G401.6 (cell line): Measurements from ENCODE around the gene AHCY.
A peak's percentile ranks its signal among the peaks of the same experiment; 100 is the strongest.
"Not testable (repeated sequence)": the region's sequence is repeated elsewhere in the genome, so short reads cannot be mapped to it uniquely, and the experiment has no call there.

Experiments used
- FAIRE-seq: peaks from 2 replicates; lab custom pipeline; 2012; peaks lifted over from hg19 to GRCh38; lab: Jason Lieb, UNC

AHCY gene

DNA sequence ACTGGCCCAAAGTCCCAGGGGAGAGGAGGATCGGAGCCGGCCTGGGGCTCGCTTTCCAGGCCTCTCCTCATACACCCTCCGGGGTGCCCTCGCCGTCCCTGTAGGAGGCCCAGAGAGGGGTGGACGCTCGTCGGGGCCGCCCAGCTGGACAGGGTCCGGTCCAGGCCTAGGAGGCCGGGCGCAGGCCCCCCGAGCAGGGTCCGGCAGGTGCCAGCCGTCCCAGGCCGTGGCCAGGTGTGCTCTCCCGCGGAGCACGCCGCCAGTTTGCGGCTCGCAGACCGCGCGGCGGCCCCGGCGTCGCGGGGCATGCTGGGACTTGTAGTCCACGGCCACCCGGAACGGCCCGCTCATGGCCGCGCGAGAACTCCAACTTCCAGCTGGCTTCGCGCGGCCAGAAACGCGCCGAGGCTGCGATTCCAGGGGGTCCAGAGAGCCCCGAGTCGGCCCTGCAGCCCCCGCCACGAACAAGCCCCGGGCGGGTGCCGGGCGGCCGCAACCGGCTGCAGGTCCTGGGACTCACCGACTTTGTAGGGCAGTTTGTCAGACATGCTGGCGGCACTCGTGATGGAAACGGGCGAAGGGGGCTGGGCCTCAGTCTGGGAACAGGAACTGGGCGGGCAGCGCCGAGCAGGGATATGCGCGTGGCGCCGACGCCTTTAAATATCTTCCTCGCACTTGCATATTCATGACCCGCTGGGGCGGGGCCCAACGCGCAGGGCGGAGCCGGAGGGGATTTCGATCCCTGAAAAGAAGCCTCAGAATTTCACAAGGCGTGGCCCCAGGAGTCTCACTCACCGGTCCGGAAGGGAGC lies at the start of gene AHCY:
Gene AHCY (minus strand): TSS at position 633 of the 811 bp plus-strand sequence. CDS start 85 bp downstream, at position 548.
- FAIRE-seq = peak; percentile 93

DNA sequence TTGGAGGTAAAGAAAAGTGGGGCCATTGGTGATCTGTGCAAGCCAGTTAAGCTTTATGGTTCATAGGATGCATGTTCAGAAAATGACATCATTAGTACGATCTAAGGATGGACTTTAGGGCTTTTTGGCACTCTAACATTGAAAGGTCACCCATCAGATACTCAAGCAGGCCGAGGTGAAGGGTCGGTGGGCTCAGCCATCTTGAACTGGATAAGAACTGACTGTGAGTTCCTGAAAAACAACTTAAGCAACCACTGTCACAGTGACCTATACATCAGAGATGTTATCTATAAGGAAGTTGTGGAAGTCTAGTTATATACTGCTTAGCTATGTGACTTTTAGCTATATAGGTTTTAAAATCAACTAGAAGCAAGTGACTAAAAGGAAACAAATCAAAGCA lies 46.9 kb upstream of the AHCY start:
- FAIRE-seq = no peak

DNA sequence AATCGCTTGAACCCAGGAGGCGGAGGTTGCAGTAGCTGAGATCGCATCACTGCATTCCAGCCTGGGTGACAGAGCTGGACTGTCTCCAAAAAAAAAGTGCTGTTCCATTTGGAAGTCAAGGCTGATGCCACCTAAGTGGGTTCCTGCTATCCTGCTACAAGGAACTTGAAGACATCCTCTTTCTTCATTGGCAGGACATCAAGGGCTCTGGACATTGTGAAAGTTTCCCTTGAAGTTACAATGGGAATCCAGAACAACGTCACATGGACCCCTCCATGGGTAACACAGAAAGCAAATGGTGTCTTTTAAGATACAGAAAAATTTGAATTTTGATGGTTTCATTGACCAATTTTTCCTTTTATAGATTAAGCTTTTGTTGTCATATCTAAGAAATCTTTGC lies 44.4 kb upstream of the AHCY start:
- no peak for FAIRE-seq

- FAIRE-seq = not testable (repeated sequence)
These were observed 43.3 kb upstream of the AHCY start for GRCh38 chr20:34346533-34346865.

- not testable (repeated sequence) for FAIRE-seq
These were observed 42.8 kb upstream of the AHCY start for GRCh38 chr20:34345839-34346532.

GRCh38 chr20:34345402-34345736 lies 42.2 kb upstream of the AHCY start:
- FAIRE-seq = no peak

GRCh38 chr20:34344238-34344637 lies 41.1 kb upstream of the AHCY start:
- no peak for FAIRE-seq

DNA sequence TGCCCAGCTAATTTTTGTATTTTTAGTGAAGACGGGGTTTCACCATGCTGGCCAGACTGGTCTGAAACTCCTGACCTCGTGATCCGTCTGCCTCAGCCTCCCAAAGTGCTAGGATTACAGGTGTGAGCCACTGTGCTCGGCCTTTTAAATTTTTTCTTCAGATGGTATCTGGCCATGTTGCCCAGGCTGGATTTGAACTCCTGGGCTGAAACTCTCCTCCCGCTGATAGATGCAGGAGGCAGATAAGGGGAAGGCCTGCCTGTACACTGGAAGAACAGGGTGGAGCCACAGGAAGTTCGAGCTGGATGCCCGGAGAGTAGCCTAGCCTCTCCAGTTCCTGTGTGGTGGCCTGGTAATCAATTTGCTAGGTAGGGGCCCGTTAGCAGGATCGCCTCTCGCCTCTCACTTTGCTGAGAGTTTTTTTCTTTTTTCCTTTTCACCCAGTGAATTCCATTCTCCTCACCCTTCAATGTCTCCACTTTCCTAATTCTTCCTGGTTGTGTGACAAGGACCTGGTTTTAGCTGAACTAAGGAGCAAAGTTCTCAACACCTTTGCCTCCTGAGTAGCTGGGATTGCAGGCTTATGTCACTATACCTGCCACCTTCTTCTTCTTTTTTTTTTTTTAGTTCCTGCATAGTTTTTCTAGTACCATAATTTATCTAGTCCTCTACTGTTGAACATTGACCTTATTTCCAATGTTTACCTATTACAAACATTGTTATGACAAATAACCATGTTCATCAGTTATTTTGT lies 40.5 kb upstream of the AHCY start:
- FAIRE-seq = no peak

GRCh38 chr20:34341199-34341598 lies 38.0 kb upstream of the AHCY start:
- not testable (repeated sequence) for FAIRE-seq

DNA sequence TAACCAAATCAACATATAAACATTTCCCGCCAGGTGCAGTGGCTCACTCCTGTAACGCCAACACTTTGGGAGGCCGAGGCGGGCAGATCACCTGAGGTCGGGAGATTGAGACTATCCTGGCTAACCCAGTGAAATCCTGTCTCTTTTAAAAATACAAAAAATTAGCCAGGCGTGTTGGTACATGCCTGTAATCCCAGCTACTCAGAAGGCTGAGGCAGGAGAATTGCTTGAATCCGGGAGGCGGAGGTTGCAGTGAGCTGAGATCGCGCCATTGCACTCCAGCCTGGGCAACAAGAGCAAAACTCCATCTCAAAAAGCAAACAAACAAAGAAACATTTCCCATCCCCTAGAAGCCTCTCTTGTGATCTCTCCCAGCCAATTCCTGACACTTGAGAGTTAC lies 37.6 kb upstream of the AHCY start:
- not testable (repeated sequence) for FAIRE-seq

GRCh38 chr20:34337982-34338726 lies 35.0 kb upstream of the AHCY start:
- no peak for FAIRE-seq

- no peak for FAIRE-seq
These were observed 34.4 kb upstream of the AHCY start for GRCh38 chr20:34337544-34337943.

GRCh38 chr20:34334654-34335407 lies 31.7 kb upstream of the AHCY start:
- no peak for FAIRE-seq

DNA sequence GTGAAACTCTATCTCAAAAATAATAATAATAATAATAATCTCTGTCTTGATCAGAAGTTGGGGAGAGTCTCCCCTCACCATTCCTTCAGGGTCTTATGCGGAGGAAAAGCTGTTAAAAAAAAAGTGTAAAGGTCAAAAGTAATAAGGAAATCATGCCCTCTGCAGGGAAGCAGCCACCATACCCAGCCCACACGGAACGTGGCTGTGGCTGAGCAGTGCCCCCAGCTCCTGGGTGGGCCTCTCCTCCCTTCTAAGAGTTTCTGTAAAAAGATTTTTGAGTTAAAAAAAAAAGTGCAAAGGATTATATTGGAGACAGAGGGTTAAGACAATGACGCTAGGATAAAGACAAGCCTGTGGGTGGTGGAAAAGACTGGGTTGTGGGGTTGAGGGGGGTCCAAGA lies 30.6 kb upstream of the AHCY start:
- FAIRE-seq = no peak

- no peak for FAIRE-seq
These were observed 29.2 kb upstream of the AHCY start for GRCh38 chr20:34332262-34332920.

DNA sequence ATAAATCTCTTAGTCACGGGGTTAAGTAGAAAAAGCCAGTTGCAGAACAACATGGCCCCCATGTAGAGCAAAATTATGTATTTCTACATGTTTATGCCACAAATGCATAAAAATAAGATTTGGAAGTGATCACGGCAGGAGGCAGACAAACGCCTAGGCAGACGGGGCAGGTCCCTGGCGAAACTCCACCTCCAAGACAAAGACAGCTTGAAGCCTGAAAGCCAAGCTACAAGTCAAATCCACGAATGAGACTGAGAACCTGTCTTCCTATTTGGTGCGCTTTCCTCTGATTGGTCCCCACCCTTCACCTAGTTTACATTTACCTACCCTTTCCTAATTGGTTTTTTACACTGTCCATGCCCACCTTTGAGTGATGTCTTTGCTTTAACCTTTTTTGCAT lies 28.7 kb upstream of the AHCY start:
- FAIRE-seq = no peak

- not testable (repeated sequence) for FAIRE-seq
These were observed 27.8 kb upstream of the AHCY start for GRCh38 chr20:34330861-34331544.

DNA sequence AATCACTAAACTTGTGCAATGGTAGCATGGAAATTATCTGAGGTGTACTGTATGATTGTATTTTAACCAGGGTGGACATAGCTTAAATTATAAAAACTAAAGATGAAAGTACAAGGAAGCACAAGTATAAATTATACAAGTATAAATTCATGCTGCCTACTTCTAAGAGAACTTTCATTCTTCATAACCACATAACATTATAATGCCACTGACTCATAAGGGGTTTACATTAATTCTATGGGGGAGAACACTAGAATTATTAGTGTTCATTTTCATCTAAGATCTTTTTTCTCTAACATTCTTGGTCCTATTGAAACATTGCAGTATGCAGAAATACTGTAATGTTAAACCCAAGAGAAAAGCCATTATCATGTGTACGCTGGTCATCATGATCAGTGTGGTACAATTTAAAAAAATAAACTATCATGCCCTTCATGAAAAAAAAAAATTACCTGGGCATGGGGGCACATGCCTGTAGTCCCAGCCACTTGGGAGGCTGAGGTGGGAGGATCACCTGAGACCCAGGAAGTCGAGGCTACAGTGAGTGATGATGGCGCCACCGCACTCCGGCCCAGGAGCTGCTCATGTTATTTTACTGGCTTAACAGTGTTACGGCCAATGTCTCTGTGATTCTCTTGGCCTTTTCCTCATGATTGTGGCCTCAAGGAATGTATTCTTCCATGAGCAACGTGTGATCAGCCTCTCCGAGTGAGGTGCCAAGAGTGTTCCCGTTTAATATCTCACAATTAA lies 25.9 kb upstream of the AHCY start:
- FAIRE-seq = no peak

- FAIRE-seq = not testable (repeated sequence)
These were observed 25.1 kb upstream of the AHCY start for GRCh38 chr20:34328207-34328606.

DNA sequence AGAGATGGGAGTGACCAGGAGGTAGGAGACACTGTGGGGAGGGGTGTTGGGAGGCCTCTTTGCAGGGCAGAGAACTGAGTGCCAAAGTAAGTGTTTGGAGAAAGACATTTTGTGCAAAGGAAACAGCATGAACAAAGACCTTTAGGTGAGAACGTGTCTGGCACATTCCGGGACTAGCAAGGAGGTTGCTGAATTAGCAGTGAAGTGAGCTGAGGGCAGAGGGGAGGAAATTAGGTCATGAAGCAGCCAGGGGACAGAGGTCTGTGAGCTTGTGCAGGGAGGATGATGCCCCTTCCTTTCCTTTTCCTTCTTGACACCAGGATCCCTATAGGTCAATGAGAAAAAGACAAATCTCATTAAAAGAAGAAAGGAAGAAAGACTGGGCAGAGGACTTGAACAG lies 21.4 kb upstream of the AHCY start:
- FAIRE-seq = no peak
